Astrocyte of the hippocampus (primary cell): ENCODE measurements around the gene BIVM.

Experiments
- DNase-seq: peaks from one replicate; pipeline ENCODE4 v3.0.0; 2011; ENCODE audit warnings: low read depth, low spot score

Gene BIVM

GRCh38 chr13:102845289-102845629, 46.3 kb downstream of the BIVM start:
- no peak for DNase-seq

DNA sequence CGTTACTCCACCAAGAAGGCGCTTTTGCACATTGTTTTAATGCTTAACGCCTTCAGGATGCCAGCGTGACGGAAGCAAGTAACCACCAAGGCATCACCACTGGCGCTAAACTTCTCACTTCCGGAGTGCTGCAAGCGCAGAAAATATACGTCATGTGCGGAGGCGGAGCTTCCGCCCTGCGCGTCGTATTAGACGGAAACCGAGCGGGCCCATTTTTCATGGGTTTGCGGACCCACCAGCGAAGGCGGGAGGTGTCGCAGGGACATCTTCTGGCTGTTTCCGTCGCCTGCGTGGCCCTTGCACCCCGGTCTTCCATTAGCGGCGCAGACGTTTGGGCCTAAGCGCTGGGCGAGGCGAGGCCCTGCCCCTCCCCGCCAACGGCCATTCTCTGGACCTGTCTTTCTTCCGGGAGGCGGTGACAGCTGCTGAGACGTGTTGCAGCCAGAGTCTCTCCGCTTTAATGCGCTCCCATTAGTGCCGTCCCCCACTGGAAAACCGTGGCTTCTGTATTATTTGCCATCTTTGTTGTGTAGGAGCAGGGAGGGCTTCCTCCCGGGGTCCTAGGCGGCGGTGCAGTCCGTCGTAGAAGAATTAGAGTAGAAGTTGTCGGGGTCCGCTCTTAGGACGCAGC, 46.8 kb downstream of the BIVM start, which contains the start of gene ERCC5:
TSS of gene ERCC5 (plus strand) at position 403 of the 631 bp plus-strand sequence. CDS start 235 bp downstream, outside the sequence.
- DNase-seq: peak; percentile 98

GRCh38 chr13:102846261-102847015, 47.5 kb downstream of the BIVM start:
- DNase-seq: peak; percentile 48

- DNase-seq: peak; percentile 50
Measured at GRCh38 chr13:102847272-102848234, 48.6 kb downstream of the BIVM start.

DNA sequence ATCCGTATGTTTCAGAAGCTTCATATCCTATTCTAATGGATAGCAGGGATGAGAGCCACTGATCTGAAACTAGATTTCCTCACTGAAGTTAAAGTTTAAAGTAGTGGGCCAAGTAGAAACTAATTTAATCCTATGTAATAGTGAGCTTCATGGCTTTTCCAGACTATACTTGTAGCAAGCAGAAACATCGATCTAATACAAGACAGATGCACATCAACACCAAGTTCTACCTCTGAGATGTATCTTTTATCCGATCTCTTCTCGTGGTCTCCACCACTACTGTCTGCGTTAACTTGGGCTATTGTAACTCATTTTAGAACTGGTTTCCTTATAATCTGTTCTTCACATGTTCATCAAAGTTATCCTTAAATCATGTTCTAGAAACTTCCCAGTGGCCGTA, 50.0 kb downstream of the BIVM start:
- no peak for DNase-seq

GRCh38 chr13:102852556-102852955, 53.6 kb downstream of the BIVM start:
- DNase-seq: no peak

- DNase-seq: no peak
Measured at GRCh38 chr13:102854675-102855074, 55.8 kb downstream of the BIVM start.

- DNase-seq: peak; percentile 78
Measured at GRCh38 chr13:102856557-102856956, 57.6 kb downstream of the BIVM start.

GRCh38 chr13:102862624-102863210, 63.8 kb downstream of the BIVM start:
- no peak for DNase-seq

GRCh38 chr13:102863590-102863989, 64.7 kb downstream of the BIVM start:
- DNase-seq: no peak

DNA sequence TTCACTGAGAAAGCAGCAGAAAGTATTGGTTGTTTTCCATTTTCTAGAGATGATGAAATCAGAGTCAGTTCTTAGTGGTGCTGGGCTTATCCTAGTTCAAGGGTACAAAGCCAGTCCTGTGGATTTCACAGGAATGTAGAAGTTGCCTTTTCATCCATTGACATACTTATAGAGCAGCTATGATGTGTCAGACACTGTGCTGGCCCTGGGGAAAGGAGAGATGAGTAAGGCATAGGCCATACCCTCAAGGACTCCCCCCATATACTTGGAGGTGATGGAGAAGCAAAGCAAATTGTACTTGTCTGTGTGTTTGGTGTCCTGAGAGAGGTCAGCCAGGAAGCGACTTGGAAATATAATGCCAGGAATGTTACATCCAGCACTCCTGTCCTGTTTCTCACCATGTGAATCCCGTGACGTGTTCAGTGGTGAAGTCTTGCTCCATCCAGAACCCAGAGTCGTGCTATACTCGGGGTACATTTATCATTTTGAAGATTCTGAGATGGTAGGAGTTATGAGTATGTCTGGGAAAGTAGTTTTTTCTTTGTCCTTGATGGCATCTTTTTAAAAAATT, 69.5 kb downstream of the BIVM start:
- no peak for DNase-seq

GRCh38 chr13:102869948-102870676, 71.2 kb downstream of the BIVM start:
- DNase-seq: peak; percentile 19

- DNase-seq: peak; percentile 84
Measured at GRCh38 chr13:102870677-102871415, 71.9 kb downstream of the BIVM start.

DNA sequence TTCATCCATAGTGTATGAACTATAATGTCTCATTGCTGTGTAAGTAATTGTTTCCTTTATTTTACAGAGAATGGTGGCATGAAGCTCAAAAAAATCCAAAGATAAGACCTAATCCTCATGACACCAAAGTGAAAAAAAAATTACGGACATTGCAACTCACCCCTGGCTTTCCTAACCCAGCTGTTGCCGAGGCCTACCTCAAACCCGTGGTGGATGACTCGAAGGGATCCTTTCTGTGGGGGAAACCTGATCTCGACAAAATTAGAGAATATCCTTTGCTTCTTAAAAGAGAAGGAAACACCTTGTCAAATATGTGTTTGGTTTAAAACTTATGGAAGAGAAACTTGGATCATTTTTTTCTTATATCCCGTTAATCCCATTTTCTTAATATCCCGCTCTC, 73.2 kb downstream of the BIVM start:
- no peak for DNase-seq

DNA sequence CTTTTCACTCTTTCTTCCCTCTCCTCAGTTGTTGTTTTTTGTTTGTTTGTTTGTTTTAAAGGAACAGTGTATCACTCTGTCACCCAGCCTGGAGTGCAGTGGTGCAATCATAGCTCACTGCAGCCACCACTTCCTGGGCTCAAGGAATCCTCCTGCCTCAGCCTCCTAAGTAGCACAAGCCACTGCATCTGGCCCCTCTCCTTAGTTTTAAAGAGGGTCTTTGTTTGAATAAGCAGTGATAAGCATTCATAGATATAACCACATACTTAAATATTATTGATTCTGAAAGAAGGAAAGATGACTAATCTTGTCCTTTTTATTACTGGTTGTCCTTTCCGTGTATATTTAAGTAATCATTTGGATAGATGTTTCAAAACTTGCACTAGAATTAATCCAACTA, 73.6 kb downstream of the BIVM start:
- no peak for DNase-seq

- no peak for DNase-seq
Measured at GRCh38 chr13:102873653-102874052, 74.7 kb downstream of the BIVM start.

GRCh38 chr13:102875256-102875655, 76.3 kb downstream of the BIVM start:
- DNase-seq: no peak

DNA sequence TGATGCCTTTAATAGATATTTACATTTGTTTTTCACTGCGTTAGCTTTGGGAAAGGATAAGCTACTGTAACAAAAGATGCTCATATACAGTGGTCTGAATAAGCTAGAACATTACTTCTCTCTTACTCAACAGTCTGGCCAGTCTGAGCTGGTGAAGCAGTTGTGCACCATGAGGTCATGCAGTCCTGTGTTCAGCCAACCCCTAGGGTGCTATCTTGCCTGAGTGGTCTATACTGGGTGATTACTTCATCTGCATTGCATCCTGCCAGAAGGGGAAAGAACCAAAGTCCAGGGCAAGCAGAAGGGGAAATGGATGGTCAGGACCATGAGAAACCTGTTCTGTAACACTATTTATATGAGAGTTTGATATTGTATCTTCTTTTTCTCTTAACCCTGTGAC, 78.4 kb downstream of the BIVM start:
- peak; percentile 31 for DNase-seq

DNA sequence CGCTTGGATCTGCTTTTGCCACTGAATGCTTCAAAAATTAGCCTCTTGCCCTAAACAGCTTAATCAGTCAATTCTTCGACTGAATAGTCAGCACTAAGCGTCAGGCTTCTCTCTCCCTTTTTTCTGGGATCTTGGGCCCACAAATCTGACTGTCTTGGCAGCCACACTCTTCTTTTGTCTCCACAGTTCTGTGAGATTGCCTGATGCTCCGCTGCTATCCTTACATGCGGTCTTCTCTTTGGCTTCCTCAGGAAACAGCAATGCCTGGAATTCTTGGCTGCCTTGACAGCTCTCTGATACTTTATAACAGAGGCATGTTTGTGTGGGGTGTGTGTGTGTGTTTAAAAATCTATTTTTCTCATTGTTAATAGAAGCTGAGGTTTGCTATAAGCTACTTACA, 79.6 kb downstream of the BIVM start:
- DNase-seq: peak; percentile 79
